Measurements from ENCODE around the gene OSBPL6. TPM values are rescaled to one million over a fixed set of nuclear protein-coding genes. Genes with fewer than 3 reads are reported as not detected.

OSBPL6 gene
- total RNA-seq, 1 experiment from 2014 or later, result 11.6 TPM

- no TSS peak for BruUV-seq (replicated peaks)
- Histone ChIP-seq H3K27me3 (ENCODE audit: insufficient read depth, low read length) (no peaks in the 10 kb centered on the region), H3K4me2 (ENCODE audit: low read length) (no peak overlapping the region), H3K9me2 (ENCODE audit: insufficient read depth) (no peaks in the 10 kb centered on the region), H3K79me2 (ENCODE audit: insufficient read depth, low read length) (no peaks in the 10 kb centered on the region), H3K4me1 (ENCODE audit: control insufficient read depth in 1 of 2, insufficient read depth in 2 of 2, low read length in 2 of 2) (no peaks in the 10 kb centered on the region), H3K36me3 (ENCODE audit: control insufficient read depth in 1 of 2, insufficient read depth in 2 of 2, low read length in 2 of 2) (no peaks in the 10 kb centered on the region), H4K20me1 (ENCODE audit: insufficient read depth) (no peaks in the 10 kb centered on the region), H3K4me3 (replicated peaks in 1 of 2; ENCODE audit: low read depth in 1 of 2, low read length in 2 of 2) (no peak overlapping the region), H3K9ac (ENCODE audit: low read length) (no peak overlapping the region), H3K27ac (ENCODE audit: low read depth, low read length) (no peak overlapping the region), H3K9me3 (ENCODE audit: control insufficient read depth in 1 of 2, insufficient read depth in 1 of 2, low read depth in 1 of 2, low read length in 2 of 2) (no peaks in the 10 kb centered on the region), H2AFZ (ENCODE audit: low read depth, low read length, poor library complexity, severe bottlenecking) (no peak overlapping the region)
- no peak for DNase-seq (ENCODE audit: low read depth, low spot score)
- no peak for ATAC-seq
- RAD21 ChIA-PET (ENCODE audit: low non-redundant PET in 1 of 2, low total read pairs in 2 of 2, uncharacterized antibody in 2 of 2, unreplicated experiment in 2 of 2), result no interaction called here
- TF ChIP-seq CBX3 (IDR thresholded peaks at IDR 0.05; ENCODE audit: low read depth), result no peak
- TF ChIP-seq EZH2phosphoT487 (IDR thresholded peaks at IDR 0.05; ENCODE audit: borderline replicate concordance), result no peak
- no peak for TF ChIP-seq ZFX (IDR thresholded peaks at IDR 0.05)
- no peak for TF ChIP-seq POLR2AphosphoS5 (IDR thresholded peaks at IDR 0.05; ENCODE audit: low read depth, low read length)
- TF ChIP-seq ELF1 (IDR thresholded peaks at IDR 0.05; ENCODE audit: borderline replicate concordance, low read depth), result no peak
- TF ChIP-seq SP1 (IDR thresholded peaks at IDR 0.05; ENCODE audit: low read depth), result no peak
- no peak for TF ChIP-seq EGR1 (IDR thresholded peaks at IDR 0.05; ENCODE audit: low read depth)
- TF ChIP-seq CEBPB (IDR thresholded peaks at IDR 0.05; ENCODE audit: low read depth), result no peak
- TF ChIP-seq REST (IDR thresholded peaks at IDR 0.05; ENCODE audit: low read depth), result no peak
- POLR2A ChIA-PET, result no interaction called here
- CTCF ChIA-PET, result no interaction called here
- intact Hi-C loops (cut with micrococcal nuclease), result no loop called here
Measured at GRCh38 chr2:178159966-178160365, 34.3 kb upstream of the OSBPL6 start.

All from HCT116 (cell line).